HL-60 (cell line): ENCODE measurements around the gene TSPAN11.

Experiments used
- DNase-seq, 2 experiments: peaks; one replicate each; pipeline ENCODE4 v3.0.0-alpha.2; 2010 to 2020; ENCODE audit warnings: low read depth in 1 of 2, low spot score in 1 of 2
- H3K27ac ChIP-seq: fragments of 250-450 bp; sonication (Bioruptor Pico); replicated peaks from 2 replicates; pipeline ENCODE4 v1.5.1; 2020; ENCODE audit warnings: mild to moderate bottlenecking, moderate library complexity
- H3K27me3 ChIP-seq: fragments of 250-450 bp; sonication (Bioruptor Pico); 2 replicates; pipeline ENCODE4 v1.5.1; 2021; ENCODE audit warnings: mild to moderate bottlenecking, moderate library complexity; ENCODE audit not compliant: insufficient read depth, poor library complexity, severe bottlenecking
- H3K4me3 ChIP-seq: replicated peaks from 2 replicates; pipeline ENCODE4 v1.5.1; 2011; ENCODE audit warnings: mild to moderate bottlenecking, control low read depth, low read length; ENCODE audit not compliant: insufficient read depth
- GABPA ChIP-seq: IDR thresholded peaks from 2 replicates; pipeline ENCODE4 v1.6.1; 2012; ENCODE audit warnings: low read depth
- POLR2AphosphoS5 ChIP-seq: IDR thresholded peaks from 2 replicates; pipeline ENCODE4 v1.6.1; 2012; ENCODE audit warnings: low read depth
- REST ChIP-seq: IDR thresholded peaks from 2 replicates; pipeline ENCODE4 v1.6.1; 2012; ENCODE audit warnings: low read depth; ENCODE audit not compliant: insufficient replicate concordance
- SPI1 ChIP-seq: IDR thresholded peaks from 2 replicates; pipeline ENCODE4 v1.6.1; 2012; ENCODE audit warnings: low read depth, mild to moderate bottlenecking, borderline replicate concordance
- TF ChIP-seq, protein P1 (sequence below): IDR thresholded peaks from one replicate; pipeline ENCODE4 v1.5.1; 2011; ENCODE audit warnings: low read length, control low read depth, inconsistent platforms; ENCODE audit not compliant: insufficient read depth

The TSPAN11 gene

GRCh38 chr12:30991466-30991865 lies 64.9 kb downstream of the TSPAN11 start:
- H3K27me3 ChIP-seq: no peaks in the 10 kb centered on the region
- no peak for DNase-seq
- H3K27ac ChIP-seq: no peak overlapping the region
- TF ChIP-seq, protein P1, sequence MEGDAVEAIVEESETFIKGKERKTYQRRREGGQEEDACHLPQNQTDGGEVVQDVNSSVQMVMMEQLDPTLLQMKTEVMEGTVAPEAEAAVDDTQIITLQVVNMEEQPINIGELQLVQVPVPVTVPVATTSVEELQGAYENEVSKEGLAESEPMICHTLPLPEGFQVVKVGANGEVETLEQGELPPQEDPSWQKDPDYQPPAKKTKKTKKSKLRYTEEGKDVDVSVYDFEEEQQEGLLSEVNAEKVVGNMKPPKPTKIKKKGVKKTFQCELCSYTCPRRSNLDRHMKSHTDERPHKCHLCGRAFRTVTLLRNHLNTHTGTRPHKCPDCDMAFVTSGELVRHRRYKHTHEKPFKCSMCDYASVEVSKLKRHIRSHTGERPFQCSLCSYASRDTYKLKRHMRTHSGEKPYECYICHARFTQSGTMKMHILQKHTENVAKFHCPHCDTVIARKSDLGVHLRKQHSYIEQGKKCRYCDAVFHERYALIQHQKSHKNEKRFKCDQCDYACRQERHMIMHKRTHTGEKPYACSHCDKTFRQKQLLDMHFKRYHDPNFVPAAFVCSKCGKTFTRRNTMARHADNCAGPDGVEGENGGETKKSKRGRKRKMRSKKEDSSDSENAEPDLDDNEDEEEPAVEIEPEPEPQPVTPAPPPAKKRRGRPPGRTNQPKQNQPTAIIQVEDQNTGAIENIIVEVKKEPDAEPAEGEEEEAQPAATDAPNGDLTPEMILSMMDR: no peak
- TF ChIP-seq POLR2AphosphoS5 (no peak), GABPA (no peak), SPI1 (no peak), REST (no peak)
- H3K4me3 ChIP-seq: no peak overlapping the region

GRCh38 chr12:30992381-30992780 lies 65.8 kb downstream of the TSPAN11 start:
- no peak overlapping the region for H3K27ac ChIP-seq
- DNase-seq: no peak
- no peaks in the 10 kb centered on the region for H3K27me3 ChIP-seq
- TF ChIP-seq, protein P1: no peak
- TF ChIP-seq POLR2AphosphoS5 (no peak), REST (no peak), GABPA (no peak), SPI1 (no peak)
- no peak overlapping the region for H3K4me3 ChIP-seq

GRCh38 chr12:30993766-30994165 lies 67.2 kb downstream of the TSPAN11 start:
- no peak for DNase-seq
- TF ChIP-seq SPI1 (no peak), REST (no peak), POLR2AphosphoS5 (no peak), GABPA (no peak)
- TF ChIP-seq, protein P1: no peak
- Histone ChIP-seq H3K27ac (no peak overlapping the region), H3K27me3 (no peaks in the 10 kb centered on the region), H3K4me3 (no peak overlapping the region)
